SJCRH30 (cell line): Measurements from ENCODE around the gene SLC35D3. TPM values are rescaled to one million over a fixed set of nuclear protein-coding genes. Genes with fewer than 3 reads are reported as not detected.
"Not testable (repeated sequence)": the region's sequence is repeated elsewhere in the genome, so short reads cannot be mapped to it uniquely, and the experiment has no call there.

ENCODE experiments used
- DNase-seq, 2 experiments: peaks; one replicate each; pipeline ENCODE4 v3.0.0-alpha.2; 2015 to 2020
- H3K27ac ChIP-seq: fragments of 250-450 bp; sonication (Bioruptor Pico); 2 replicates; pipeline ENCODE4 v1.5.1; 2020; ENCODE audit warnings: mild to moderate bottlenecking, moderate library complexity
- H3K27me3 ChIP-seq: fragments of 250-450 bp; sonication (Bioruptor Pico); 2 replicates; pipeline ENCODE4 v1.5.1; 2020; ENCODE audit warnings: mild to moderate bottlenecking, moderate library complexity
- H3K36me3 ChIP-seq: fragments of 250-450 bp; sonication (Bioruptor Pico); 2 replicates; pipeline ENCODE4 v1.5.1; 2020; ENCODE audit warnings: mild to moderate bottlenecking, moderate library complexity
- H3K4me1 ChIP-seq: fragments of 250-450 bp; sonication (Bioruptor Pico); 2 replicates; pipeline ENCODE4 v1.5.1; 2020; ENCODE audit warnings: mild to moderate bottlenecking, moderate library complexity
- H3K4me3 ChIP-seq: fragments of 250-450 bp; sonication (Bioruptor Pico); 2 replicates; pipeline ENCODE4 v1.5.1; 2020; ENCODE audit warnings: mild to moderate bottlenecking, moderate library complexity
- H3K9me3 ChIP-seq: fragments of 250-450 bp; sonication (Bioruptor Pico); replicated peaks from 2 replicates; pipeline ENCODE4 v1.5.1; 2020; ENCODE audit warnings: mild to moderate bottlenecking, moderate library complexity
- total RNA-seq: library from RNA; depleted of rRNA; stranded (reverse); fragments of >200 nt; shearing (Covaris generic); gene quantifications from 2 replicates; pipeline ENCODE4 v1.2.3, GENCODE V29; 2014; rRNA removed

SLC35D3 gene
- total RNA-seq: 0.05 and 0.06 TPM in 2 replicates

GRCh38 chr6:136921936-136922684, at the start of gene SLC35D3:
Gene SLC35D3 (plus strand): TSS chr6:136922301. CDS start chr6:136922429, 128 bp downstream.
- peak within 1 kb of the TSS; percentile 56 for H3K27ac ChIP-seq
- H3K27me3 ChIP-seq: no peaks in the 10 kb centered on the region
- no peaks in the 10 kb centered on the region for H3K4me1 ChIP-seq
- no peaks in the 10 kb centered on the region for H3K9me3 ChIP-seq
- no peaks in the 10 kb centered on the region for H3K36me3 ChIP-seq
- H3K4me3 ChIP-seq: peak within 1 kb of the TSS; percentile 80
- DNase-seq: peak; percentile 49 to 51

- Histone ChIP-seq H3K4me3 (no peak overlapping the region), H3K27ac (no peak overlapping the region), H3K36me3 (no peaks in the 10 kb centered on the region), H3K27me3 (no peaks in the 10 kb centered on the region), H3K9me3 (no peaks in the 10 kb centered on the region; the same call in 1 of the 2 replicates), H3K4me1 (no peaks in the 10 kb centered on the region)
- peak in 1 of 2 experiments; percentile 26 for DNase-seq
Measured at GRCh38 chr6:136873748-136874147, 48.4 kb upstream of the SLC35D3 start.

GRCh38 chr6:136876469-136876868, 45.6 kb upstream of the SLC35D3 start:
- H3K4me3 ChIP-seq, H3K4me1 ChIP-seq, H3K27me3 ChIP-seq, H3K27ac ChIP-seq, DNase-seq, H3K9me3 ChIP-seq, H3K36me3 ChIP-seq: not testable (repeated sequence)

GRCh38 chr6:136880748-136881460, 41.2 kb upstream of the SLC35D3 start:
- H3K27me3 ChIP-seq: no peaks in the 10 kb centered on the region
- no peaks in the 10 kb centered on the region; the same call in 1 of the 2 replicates for H3K9me3 ChIP-seq
- no peak overlapping the region for H3K27ac ChIP-seq
- H3K36me3 ChIP-seq: no peaks in the 10 kb centered on the region
- no peak for DNase-seq
- no peaks in the 10 kb centered on the region for H3K4me1 ChIP-seq
- no peak overlapping the region for H3K4me3 ChIP-seq

GRCh38 chr6:136886091-136886490, 36.0 kb upstream of the SLC35D3 start:
- Histone ChIP-seq H3K9me3 (no peaks in the 10 kb centered on the region), H3K4me1 (peaks cover 31% of the 10 kb centered on the region), H3K36me3 (no peaks in the 10 kb centered on the region), H3K4me3 (no peak overlapping the region), H3K27me3 (no peaks in the 10 kb centered on the region), H3K27ac (no peak overlapping the region)
- no peak for DNase-seq

GRCh38 chr6:136887953-136888352, 34.1 kb upstream of the SLC35D3 start:
- no peaks in the 10 kb centered on the region for H3K36me3 ChIP-seq
- peak overlapping the region; percentile 87 for H3K27ac ChIP-seq
- H3K9me3 ChIP-seq: no peaks in the 10 kb centered on the region
- no peaks in the 10 kb centered on the region for H3K27me3 ChIP-seq
- H3K4me1 ChIP-seq: peaks cover 31% of the 10 kb centered on the region
- H3K4me3 ChIP-seq: no peak overlapping the region
- DNase-seq: peak in 1 of 2 experiments; percentile 46

GRCh38 chr6:136889271-136890193, 32.6 kb upstream of the SLC35D3 start:
- Histone ChIP-seq H3K4me1 (peaks cover 31% of the 10 kb centered on the region), H3K27me3 (no peaks in the 10 kb centered on the region), H3K27ac (peak overlapping the region; percentile 87), H3K36me3 (no peaks in the 10 kb centered on the region), H3K9me3 (no peaks in the 10 kb centered on the region), H3K4me3 (peak overlapping the region; percentile 9; the same call in 1 of the 2 replicates)
- peak in 1 of 2 experiments; percentile 53 for DNase-seq

- peak in 1 of 2 experiments; percentile 52 for DNase-seq
- Histone ChIP-seq H3K4me1 (peaks cover 32% of the 10 kb centered on the region), H3K9me3 (no peaks in the 10 kb centered on the region), H3K36me3 (no peaks in the 10 kb centered on the region), H3K4me3 (peak overlapping the region; percentile 9; the same call in 1 of the 2 replicates), H3K27me3 (no peaks in the 10 kb centered on the region), H3K27ac (peak overlapping the region; percentile 87)
Measured at GRCh38 chr6:136890194-136890839, 31.8 kb upstream of the SLC35D3 start.

GRCh38 chr6:136890986-136891385, 31.1 kb upstream of the SLC35D3 start:
- H3K9me3 ChIP-seq: no peaks in the 10 kb centered on the region
- peak in 1 of 2 experiments; percentile 4 for DNase-seq
- H3K4me3 ChIP-seq: no peak overlapping the region
- peaks cover 39% of the 10 kb centered on the region for H3K4me1 ChIP-seq
- H3K27me3 ChIP-seq: no peaks in the 10 kb centered on the region
- no peaks in the 10 kb centered on the region for H3K36me3 ChIP-seq
- peak overlapping the region; percentile 87; the same call in 1 of the 2 replicates for H3K27ac ChIP-seq

GRCh38 chr6:136893187-136893586, 28.9 kb upstream of the SLC35D3 start:
- Histone ChIP-seq H3K4me3 (no peak overlapping the region), H3K27me3 (no peaks in the 10 kb centered on the region), H3K9me3 (no peaks in the 10 kb centered on the region), H3K27ac (no peak overlapping the region), H3K4me1 (peaks cover 40% of the 10 kb centered on the region), H3K36me3 (no peaks in the 10 kb centered on the region)
- no peak for DNase-seq

- Histone ChIP-seq H3K27ac (no peak overlapping the region; the same call in 1 of the 2 replicates), H3K27me3 (no peaks in the 10 kb centered on the region), H3K4me1 (peaks cover 15% of the 10 kb centered on the region), H3K9me3 (no peaks in the 10 kb centered on the region), H3K36me3 (no peaks in the 10 kb centered on the region), H3K4me3 (no peak overlapping the region)
- DNase-seq: peak in 1 of 2 experiments; percentile 5
Measured at GRCh38 chr6:136895901-136896300, 26.2 kb upstream of the SLC35D3 start.

GRCh38 chr6:136897071-136897470, 25.0 kb upstream of the SLC35D3 start:
- Histone ChIP-seq H3K4me3 (no peak overlapping the region), H3K9me3 (no peaks in the 10 kb centered on the region), H3K36me3 (no peaks in the 10 kb centered on the region), H3K27me3 (no peaks in the 10 kb centered on the region), H3K27ac (no peak overlapping the region), H3K4me1 (peaks cover 14% of the 10 kb centered on the region)
- DNase-seq: no peak

- no peak for DNase-seq
- Histone ChIP-seq H3K36me3 (peaks cover 3% of the 10 kb centered on the region), H3K9me3 (no peaks in the 10 kb centered on the region), H3K4me1 (peaks cover 4% of the 10 kb centered on the region), H3K4me3 (no peak overlapping the region), H3K27ac (no peak overlapping the region), H3K27me3 (no peaks in the 10 kb centered on the region)
Measured at GRCh38 chr6:136901212-136901784, 20.8 kb upstream of the SLC35D3 start.

GRCh38 chr6:136904477-136904876, 17.6 kb upstream of the SLC35D3 start:
- H3K27me3 ChIP-seq, DNase-seq, H3K4me3 ChIP-seq, H3K36me3 ChIP-seq, H3K27ac ChIP-seq, H3K4me1 ChIP-seq, H3K9me3 ChIP-seq: not testable (repeated sequence)
